T-helper 22 cell (primary cell): ENCODE measurements around the gene MTMR4.
"Not testable (repeated sequence)": the region's sequence is repeated elsewhere in the genome, so short reads cannot be mapped to it uniquely, and the experiment has no call there.

Source experiments
- DNase-seq: peaks from one replicate; pipeline ENCODE4 v3.0.0-alpha.2; 2020; ENCODE audit warnings: low read depth

MTMR4 gene

DNA sequence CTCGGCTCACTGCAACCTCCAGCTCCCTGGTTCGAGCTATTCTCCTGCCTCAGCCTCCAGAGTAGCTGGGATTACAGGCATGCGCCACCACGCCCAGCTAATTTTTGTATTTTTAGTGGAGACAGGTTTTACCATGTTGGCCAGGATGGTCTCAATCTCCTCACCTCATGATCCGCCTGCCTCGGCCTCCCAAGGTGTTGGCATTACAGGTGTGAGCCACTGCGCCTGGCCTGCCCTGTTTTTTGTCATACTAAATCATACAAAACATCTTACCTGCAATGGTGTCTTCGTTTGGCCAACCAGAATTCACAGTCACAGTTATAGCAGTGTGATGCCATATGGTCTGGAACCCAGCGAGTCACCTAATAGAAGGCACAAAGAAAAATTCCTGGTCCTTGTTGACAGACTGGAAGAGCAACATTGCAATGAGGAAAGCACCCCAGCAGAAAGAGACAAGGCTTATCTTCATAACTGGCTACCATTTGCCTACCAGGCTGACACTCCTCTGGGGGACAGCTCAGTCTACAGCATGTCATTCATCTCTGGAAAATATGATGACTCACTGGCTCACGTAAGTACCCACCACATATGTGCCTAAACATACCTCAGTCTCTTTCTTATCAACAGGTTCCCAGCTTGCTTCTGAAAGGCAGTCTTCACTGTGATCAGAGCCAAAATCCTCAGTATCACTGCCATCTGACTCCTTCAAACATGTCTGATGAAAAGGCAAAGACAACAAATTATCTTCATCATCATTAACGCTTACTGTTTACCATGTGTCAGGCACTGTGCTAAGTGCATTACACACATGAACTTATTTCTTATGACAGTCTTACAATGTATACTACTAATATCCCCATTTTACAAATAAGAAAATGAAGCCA is 22.0 kb downstream of the MTMR4 start:
- DNase-seq, result no peak

DNA sequence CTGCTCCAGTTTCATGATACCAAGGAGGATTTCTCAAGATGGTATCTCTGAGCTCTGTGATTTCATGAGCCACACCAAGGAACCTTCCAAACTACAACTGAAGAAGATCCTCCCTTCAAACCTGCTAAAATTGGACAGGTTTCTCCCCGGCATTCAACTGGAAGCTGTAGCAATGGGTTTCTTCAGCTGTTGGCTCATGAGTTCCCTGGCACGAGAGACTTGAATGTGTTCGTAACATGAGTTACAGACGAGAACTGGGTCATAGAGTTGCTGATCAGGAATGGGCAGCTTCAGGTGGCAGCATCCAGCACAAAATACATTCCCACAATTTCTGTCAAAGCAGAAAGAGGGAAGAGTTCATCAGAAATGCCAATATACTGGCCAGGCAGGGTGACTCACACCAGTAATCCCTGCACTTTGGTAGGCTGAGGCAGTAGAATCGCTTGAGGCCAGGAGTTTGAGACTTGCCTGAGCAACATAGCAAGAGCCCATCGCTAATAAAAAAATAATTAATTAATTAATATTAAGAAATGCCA is 22.9 kb downstream of the MTMR4 start:
- no peak for DNase-seq

DNA sequence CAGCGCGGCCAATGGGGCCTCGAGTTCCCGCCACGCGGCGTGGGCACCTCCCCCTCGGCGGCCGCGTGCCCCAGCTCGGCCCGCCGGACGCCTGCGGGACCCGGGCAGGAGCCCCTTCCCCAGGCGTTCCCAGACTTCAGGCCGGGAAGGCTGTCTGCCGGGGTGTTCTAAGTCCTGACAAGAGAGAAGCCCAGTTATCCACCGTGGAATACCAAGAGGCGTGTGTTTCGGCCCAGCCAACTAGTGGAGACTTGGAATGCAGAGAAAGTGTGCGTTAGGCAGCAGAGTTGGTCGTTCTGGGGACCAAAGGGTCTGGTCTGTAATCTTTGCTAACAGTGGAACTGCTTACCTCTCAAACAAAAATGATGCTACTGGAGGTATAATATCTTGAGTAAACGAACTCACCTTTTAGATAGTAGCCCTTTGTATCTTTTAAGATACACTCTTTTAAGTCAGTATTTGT is 26.0 kb downstream of the MTMR4 start:
- DNase-seq, result no peak

DNA sequence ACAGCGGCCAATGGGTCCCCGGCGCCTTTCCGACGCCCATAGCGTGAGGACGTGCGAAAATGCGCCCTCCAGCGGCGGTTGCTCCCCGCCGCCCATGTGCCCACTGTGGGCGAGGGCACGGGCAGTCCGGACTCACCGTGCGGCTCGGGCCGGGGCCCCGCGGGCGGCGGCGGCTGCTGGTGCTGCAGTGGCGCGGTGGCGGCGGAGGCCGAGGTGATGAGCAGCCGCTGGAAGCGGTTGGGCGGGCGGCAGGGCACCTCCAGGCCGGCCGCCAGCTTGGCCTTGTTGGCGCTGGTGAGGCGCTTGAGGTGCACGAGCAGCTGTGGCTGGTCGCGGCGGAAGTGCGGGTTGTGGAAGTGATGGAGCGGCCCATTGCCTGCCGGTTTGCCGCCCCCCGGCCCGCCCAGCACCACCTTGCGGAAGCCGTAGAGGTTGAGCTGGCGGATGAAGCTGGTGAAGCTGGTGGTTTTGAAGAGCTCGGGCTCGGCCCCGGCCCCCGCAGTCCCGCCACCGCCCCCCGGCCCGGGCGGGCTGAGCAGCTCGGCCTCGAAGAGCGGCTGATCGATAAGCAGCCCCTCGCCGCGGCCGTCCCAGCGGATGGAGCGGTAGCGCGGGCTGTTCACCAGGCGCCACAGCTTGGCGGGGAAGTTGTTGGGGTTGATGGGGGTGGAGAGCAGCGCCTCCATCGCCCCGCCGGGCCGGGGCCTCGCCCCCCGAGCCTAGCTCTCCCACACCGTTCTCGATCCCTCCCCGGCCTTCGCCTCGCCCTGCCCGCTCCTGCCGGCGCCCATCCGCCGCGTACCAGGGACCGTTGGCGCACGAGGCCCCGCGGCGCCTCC is 26.6 kb downstream of the MTMR4 start, which contains the start of gene HSF5:
TSS of gene HSF5 (minus strand) at position 820 of the 839 bp plus-strand sequence. CDS start at position 686, 134 bp downstream.
- DNase-seq, result peak; percentile 50

DNA sequence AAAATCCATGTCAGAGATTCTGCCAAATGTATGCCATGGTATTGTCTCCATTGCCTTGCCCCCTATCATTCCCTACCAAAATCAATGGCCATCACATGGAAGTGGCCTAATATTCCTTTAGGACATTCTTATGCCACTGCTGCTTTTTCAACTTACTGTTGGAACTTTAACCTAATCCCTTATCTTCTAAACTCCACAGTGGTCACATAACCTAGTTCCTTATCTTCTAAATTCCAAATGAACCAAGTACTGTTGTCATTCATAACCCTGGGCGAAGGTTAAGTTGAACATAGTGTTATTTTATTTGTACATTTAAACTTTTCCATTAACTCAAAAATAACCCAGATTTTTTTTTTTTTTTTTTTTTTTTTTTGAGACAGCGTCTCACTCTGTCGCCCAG is 29.8 kb downstream of the MTMR4 start:
- DNase-seq, result no peak

DNA sequence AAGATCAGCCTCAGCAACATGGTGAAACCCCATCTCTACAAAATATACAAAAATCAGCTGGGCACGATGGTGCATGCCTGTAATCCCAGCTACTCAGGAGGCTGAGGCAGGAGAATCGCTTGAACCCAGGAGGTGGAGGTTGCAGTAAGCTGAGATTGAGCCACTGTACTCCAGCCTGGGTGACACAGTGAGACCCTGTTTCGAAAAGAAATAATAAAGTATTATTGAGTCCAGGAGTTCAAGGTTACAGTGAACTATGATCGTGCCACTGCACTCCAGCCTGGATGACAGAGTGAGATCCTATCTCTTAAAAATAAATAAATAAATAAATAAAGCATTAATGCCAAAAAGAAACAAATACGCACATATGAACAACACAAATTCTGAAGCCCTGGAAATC is 32.6 kb downstream of the MTMR4 start:
- not testable (repeated sequence) for DNase-seq

DNA sequence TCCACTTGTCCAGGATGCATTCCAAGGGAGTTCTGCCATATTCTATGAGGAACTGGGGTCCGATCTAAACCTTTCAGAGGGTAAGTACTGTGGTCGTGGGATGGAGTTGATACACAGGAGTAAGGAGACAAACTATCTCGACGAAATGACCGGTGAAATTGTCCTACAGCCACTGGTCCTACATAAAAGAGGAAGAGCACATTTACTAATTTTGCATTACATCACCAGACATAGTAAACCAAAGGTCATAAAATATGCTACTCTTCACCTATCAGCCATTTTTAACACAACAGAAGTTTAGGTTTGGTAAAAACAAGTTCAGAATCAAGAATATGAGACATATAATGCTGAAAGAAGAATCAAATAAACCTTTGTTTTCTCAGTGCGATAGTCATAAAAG is 34.3 kb downstream of the MTMR4 start:
- DNase-seq, result no peak

DNA sequence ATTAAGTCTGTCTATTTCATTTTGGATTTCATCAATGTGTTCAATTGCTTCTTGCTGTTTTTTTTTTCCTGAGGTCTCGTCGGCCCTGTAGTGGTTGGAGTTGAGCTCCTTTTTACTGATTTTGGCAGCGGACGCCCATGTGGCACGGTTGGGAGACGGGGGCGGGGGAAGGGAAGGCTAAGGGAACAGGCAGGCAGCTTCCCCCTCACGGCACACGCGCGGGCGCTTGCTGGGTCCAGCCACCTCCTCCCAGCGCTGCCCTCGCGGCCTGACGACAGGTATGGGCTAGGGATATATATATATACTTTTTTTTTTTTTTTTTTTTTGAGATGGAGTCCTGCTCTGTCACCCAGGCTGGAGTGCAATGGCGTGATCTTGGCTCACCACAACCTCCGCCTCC is 37.6 kb downstream of the MTMR4 start:
- DNase-seq, result no peak

DNA sequence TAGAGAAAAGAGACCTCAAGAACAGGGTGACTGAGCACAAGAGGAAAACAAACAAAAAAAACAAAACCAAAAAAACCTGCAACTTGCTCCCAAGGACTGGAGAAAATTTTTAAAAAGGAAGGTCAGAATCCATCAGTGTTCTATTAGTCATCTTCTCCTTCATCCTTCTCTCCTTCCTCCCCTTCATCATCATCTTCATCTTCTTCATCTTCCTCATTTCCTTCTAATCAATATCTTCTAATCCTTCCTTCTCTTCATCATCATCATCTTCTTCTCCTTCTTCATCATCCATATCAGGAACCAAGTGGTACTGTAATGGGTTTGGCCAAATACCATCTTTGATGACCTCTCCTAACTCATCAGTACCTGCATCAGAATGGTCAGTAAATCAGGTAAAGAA is 38.5 kb downstream of the MTMR4 start:
- DNase-seq, result no peak

DNA sequence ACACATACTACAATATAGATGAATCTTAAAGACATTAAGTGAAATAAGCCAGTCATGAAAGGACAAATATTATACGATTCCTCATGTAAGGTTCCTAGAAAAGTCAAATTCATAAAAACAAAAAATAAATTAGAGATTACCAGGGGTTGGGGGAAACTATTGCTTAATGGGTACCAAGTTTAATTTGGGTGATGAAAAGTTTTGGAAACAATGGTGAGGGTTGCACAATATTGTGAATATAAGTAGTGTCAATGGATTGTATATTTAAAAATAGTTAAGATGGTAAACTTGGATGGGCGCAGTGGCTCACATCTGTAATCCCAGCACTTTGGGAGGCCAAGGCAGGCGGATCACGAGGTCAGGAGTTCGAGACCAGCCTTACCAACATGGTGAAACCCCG is 44.1 kb downstream of the MTMR4 start:
- DNase-seq, result no peak

DNA sequence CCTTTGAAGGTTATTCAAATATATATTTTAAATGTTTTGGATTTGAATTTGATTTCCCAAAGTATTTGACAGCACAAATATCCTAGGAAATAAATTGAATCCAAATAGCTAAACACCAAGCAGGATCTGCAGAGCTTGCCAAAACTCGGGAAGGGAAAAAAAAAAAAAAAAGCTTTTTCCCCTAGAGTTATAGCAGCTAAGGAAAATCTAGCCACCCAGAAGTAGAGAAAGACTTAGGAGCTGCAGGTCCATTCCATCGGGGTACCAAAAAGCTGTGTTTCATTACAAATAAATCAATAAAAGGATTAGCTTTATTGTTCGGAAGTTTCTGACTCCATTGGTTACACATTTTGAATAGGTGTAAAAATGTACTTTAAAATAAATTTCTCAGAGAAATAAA is 45.5 kb downstream of the MTMR4 start:
- DNase-seq, result no peak

DNA sequence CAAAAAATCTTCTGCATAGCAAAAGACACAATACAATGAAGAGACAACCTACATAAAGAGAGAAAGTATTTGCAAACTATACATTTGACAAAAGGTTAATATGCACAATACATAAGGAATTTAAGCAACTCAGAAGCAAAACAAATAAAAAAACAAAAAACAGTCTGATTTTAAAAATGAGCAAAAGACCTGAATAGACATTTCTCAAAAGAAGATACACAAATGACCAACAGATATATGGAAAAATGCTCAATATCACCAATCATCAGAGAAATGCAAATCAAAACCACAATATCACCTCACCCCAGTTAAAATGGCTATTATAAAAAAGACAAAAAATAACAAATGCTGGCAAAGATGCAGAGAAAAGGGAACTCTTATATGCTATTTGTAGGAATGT is 58.9 kb downstream of the MTMR4 start:
- DNase-seq, result no peak

DNA sequence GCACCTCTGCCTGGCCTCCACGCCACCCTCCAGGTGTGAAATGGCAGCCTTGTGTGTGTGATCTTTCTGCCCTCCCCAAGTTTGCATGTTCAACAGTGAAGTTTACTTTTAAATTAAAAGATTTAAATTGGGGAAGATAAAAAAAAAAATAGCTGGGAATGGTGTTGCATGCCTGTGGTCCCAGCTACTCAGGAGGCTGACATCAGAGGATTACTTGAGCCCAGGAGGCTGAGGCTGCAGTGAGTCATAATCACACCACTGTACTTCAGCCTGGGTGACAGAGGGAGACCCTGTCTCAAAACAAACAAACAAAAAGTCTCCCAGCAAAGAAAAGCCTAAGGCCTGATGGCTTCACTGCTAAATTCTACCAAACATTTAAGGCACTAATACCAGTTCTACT is 61.7 kb downstream of the MTMR4 start:
- no peak for DNase-seq

DNA sequence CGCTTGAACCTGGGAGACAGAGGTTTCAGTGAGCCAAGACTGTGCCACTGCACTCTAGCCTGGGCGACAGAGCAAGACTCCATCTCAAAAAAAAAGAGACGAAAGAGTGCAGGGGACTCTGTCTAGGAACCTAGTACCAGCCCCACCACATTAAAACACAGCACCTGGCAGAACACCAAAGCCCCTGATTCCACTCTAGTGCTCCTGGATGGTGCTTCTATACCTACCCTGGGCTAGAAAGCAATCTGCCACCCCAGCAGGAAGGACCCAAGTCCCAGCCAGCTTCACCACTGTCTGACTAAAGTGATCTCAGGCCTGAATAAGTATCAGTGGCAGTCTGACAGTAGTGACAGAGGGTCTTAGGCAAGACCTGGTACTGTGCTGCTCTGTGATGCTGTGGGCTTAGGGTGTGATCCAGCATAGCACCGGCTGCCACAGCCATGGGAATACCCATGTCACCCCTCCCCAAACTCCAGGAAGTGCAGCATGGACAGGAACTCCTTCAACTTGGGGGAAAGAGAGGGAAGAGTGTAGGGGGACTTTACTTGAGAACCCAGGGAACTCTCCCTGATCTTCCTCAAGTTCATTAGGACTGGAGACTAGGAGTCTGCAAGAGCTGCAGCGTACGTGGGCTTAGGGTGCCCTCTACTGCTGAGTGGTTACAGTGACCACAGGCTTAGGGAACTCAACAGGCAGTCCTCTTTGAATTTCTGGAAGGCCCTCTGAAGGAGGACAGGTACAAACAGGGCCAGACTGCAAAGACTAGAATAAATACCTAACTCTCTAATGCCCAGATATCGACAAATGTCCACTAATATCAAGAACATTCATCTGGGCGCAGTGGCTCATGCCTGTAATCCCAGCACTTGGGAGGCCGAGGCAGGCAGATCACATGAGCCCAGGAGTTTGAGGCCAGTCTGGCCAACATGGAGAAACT is 67.1 kb downstream of the MTMR4 start:
- DNase-seq, result peak; percentile 21

DNA sequence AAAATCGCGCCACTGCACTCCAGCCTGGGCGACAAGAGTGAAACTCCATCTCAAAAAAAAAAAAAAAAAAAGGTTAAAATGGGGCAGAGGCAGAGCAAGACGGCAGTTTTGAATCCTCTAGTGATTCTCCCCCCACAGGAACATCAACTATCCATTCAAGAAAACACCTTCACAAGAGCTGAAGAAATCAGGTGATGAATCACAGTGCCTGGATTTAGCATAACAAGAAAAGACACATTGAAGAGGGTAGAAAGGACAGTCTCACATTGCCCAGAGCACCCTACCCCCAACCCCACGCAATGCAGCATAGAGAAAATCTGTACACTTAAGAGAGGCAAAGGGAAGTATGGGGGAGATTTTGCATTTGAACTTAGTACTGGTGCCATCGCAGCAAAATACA is 68.4 kb downstream of the MTMR4 start:
- DNase-seq, result no peak
